GM06990 (cell line): Measurements from ENCODE around the gene VPS51.

ENCODE experiments used
- DNase-seq: peaks from one replicate; pipeline ENCODE4 v3.0.0-alpha.2; 2011; ENCODE audit not compliant: insufficient read length; ENCODE audit errors: extremely low read depth
- H3K27me3 ChIP-seq: replicated peaks from 2 replicates; pipeline ENCODE4 v1.6.0; 2011; ENCODE audit warnings: low read length; ENCODE audit not compliant: control insufficient read depth, insufficient read depth
- H3K36me3 ChIP-seq: 2 replicates; pipeline ENCODE4 v1.5.1; 2011; ENCODE audit warnings: low read length; ENCODE audit not compliant: control insufficient read depth, insufficient read depth
- H3K4me3 ChIP-seq: replicated peaks from 2 replicates; pipeline ENCODE4 v1.5.1; 2011; ENCODE audit warnings: low read depth, mild to moderate bottlenecking, control low read depth, low read length
- CTCF ChIP-seq: IDR thresholded peaks from 2 replicates; pipeline ENCODE4 v1.5.1; 2011; ENCODE audit warnings: low read length, control low read depth, mild to moderate bottlenecking, inconsistent platforms; ENCODE audit not compliant: insufficient read depth, poor library complexity, severe bottlenecking

VPS51 gene

GRCh38 chr11:65059959-65060824 is 35.8 kb upstream of the VPS51 start:
- DNase-seq, result no peak
- no peaks in the 10 kb centered on the region for H3K27me3 ChIP-seq

GRCh38 chr11:65060913-65061408 is 35.1 kb upstream of the VPS51 start:
- Histone ChIP-seq H3K27me3 (no peaks in the 10 kb centered on the region), H3K4me3 (no peak overlapping the region), H3K36me3 (no peaks in the 10 kb centered on the region)
- TF ChIP-seq CTCF, result no peak
- no peak for DNase-seq

More at GRCh38 chr11:65059959-65060824, 35.8 kb upstream of the VPS51 start:
- H3K36me3 ChIP-seq, result no peaks in the 10 kb centered on the region
- no peak for TF ChIP-seq CTCF
- H3K4me3 ChIP-seq, result no peak overlapping the region

GRCh38 chr11:65063532-65063931 is 32.5 kb upstream of the VPS51 start:
- no peaks in the 10 kb centered on the region for H3K36me3 ChIP-seq
- H3K27me3 ChIP-seq, result no peaks in the 10 kb centered on the region
- TF ChIP-seq CTCF, result no peak
- no peak overlapping the region for H3K4me3 ChIP-seq
- DNase-seq, result no peak

GRCh38 chr11:65064847-65065240 is 31.2 kb upstream of the VPS51 start:
- no peak for DNase-seq
- no peaks in the 10 kb centered on the region for H3K27me3 ChIP-seq
- TF ChIP-seq CTCF, result no peak
- H3K36me3 ChIP-seq, result no peaks in the 10 kb centered on the region
- no peak overlapping the region for H3K4me3 ChIP-seq

GRCh38 chr11:65065851-65066250 is 30.2 kb upstream of the VPS51 start:
- no peaks in the 10 kb centered on the region for H3K27me3 ChIP-seq
- no peak for TF ChIP-seq CTCF

GRCh38 chr11:65066315-65066714 is 29.7 kb upstream of the VPS51 start:
- no peaks in the 10 kb centered on the region for H3K27me3 ChIP-seq
- no peak for DNase-seq
- TF ChIP-seq CTCF, result no peak
- no peaks in the 10 kb centered on the region for H3K36me3 ChIP-seq
- no peak overlapping the region for H3K4me3 ChIP-seq

More at GRCh38 chr11:65065851-65066250, 30.2 kb upstream of the VPS51 start:
- no peaks in the 10 kb centered on the region for H3K36me3 ChIP-seq
- H3K4me3 ChIP-seq, result no peak overlapping the region
- no peak for DNase-seq
